Peyer's patch (tissue), 4 donors: ENCODE data around the gene PDZD2. TPM values are rescaled to one million over a fixed set of nuclear protein-coding genes. Genes with fewer than 3 reads are reported as not detected.

Source experiments
- DNase-seq, 3 donors: peaks; one replicate each; pipeline ENCODE4 v3.0.0-alpha.2; 2017 to 2019
- H3K27ac ChIP-seq, 4 donors: fragments of 200-600 bp; sonication (generic); one replicate each; pipeline ENCODE4 v1.5.1; 2016 to 2019
- H3K27me3 ChIP-seq, 2 donors: fragments of 200-600 bp; sonication (generic); one replicate each; pipeline ENCODE4 v1.5.1; 2019
- H3K36me3 ChIP-seq, 3 donors: fragments of 200-600 bp; sonication (generic); one replicate each; pipeline ENCODE4 v1.5.1; 2016 to 2019
- H3K4me1 ChIP-seq, 4 donors: fragments of 200-600 bp; sonication (generic); one replicate each; pipeline ENCODE4 v1.5.1; 2016 to 2019
- H3K4me3 ChIP-seq, 4 donors: fragments of 200-600 bp; sonication (generic); 1 replicate in 3 of 4; 2 replicates in 1 of 4; pipeline ENCODE4 v1.5.1; 2016 to 2019; ENCODE audit warnings: mild to moderate bottlenecking in 1 of 4
- H3K9me3 ChIP-seq, 4 donors: fragments of 200-600 bp; sonication (generic); one replicate each; pipeline ENCODE4 v1.5.1; 2016 to 2019; ENCODE audit warnings: mild to moderate bottlenecking in 1 of 4
- POLR2A ChIP-seq, 2 donors: fragments of 450-650 bp; IDR thresholded peaks; one replicate each; pipeline ENCODE4 v1.5.1; 2017; ENCODE audit warnings: antibody characterized with exemption in 2 of 2, mild to moderate bottlenecking in 2 of 2, moderate library complexity in 2 of 2
- total RNA-seq, 4 donors: library from RNA; depleted of rRNA; stranded (reverse); fragments of >200 nt; gene quantifications; one replicate each; pipeline ENCODE4 v1.1.0, GENCODE V29; 2016
- TF ChIP-seq, protein P1 (sequence below), 6 experiments: fragments of 450-650 bp in 4 of 6; fragments of 200-600 bp in 2 of 6; sonication (generic) in 1 of 6; IDR thresholded peaks; one replicate each; pipeline ENCODE4 v1.5.1; 2017 to 2019; ENCODE audit warnings: antibody characterized with exemption in 6 of 6, mild to moderate bottlenecking in 3 of 6, moderate library complexity in 1 of 6

Gene PDZD2
- total RNA-seq, 4 donors from 2014 or later: 0.53 to 7.4 (median 3.0) TPM

DNA sequence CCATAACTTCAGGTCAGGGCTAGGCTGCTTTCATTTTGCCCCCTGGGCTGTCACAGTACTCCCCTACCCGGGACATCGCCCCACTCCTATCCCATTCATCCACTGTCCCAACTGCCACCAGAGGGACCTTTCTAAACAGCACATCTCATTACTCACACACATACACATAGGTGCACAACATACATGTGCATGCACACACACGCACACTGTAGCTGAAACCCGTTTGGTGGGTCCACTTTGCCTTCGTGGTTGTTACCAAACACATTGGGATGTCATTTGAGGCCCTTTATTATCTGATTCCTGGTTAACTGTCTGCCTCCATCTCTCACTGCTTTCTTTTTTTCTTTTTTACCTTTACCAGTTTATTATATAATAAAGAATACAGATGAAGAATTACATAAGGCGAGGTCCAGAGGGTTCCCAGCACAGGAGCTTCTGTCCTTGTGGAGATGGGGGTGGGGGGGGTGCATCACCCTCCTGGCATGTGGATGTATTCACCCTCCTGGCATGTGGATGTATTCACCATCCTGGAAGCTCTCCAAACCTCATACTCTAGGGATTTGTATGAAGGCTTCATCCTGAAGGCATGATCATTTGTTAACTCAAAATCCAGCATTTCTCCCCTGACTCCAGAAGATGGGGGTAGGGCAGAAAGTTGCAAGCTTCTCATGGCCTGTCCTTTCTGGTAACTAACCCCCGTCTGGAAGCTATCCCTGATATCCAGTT is 349.2 kb downstream of the PDZD2 start:
- Histone ChIP-seq H3K36me3 (no peaks in the 10 kb centered on the region), H3K4me1 (no peaks in the 10 kb centered on the region), H3K27me3 (no peaks in the 10 kb centered on the region), H3K27ac (no peak overlapping the region), H3K9me3 (no peaks in the 10 kb centered on the region), H3K4me3 (no peak overlapping the region)
- TF ChIP-seq POLR2A (IDR thresholded peaks at IDR 0.05): no peak
- TF ChIP-seq, protein P1, sequence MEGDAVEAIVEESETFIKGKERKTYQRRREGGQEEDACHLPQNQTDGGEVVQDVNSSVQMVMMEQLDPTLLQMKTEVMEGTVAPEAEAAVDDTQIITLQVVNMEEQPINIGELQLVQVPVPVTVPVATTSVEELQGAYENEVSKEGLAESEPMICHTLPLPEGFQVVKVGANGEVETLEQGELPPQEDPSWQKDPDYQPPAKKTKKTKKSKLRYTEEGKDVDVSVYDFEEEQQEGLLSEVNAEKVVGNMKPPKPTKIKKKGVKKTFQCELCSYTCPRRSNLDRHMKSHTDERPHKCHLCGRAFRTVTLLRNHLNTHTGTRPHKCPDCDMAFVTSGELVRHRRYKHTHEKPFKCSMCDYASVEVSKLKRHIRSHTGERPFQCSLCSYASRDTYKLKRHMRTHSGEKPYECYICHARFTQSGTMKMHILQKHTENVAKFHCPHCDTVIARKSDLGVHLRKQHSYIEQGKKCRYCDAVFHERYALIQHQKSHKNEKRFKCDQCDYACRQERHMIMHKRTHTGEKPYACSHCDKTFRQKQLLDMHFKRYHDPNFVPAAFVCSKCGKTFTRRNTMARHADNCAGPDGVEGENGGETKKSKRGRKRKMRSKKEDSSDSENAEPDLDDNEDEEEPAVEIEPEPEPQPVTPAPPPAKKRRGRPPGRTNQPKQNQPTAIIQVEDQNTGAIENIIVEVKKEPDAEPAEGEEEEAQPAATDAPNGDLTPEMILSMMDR (IDR thresholded peaks at IDR 0.05): no peak
- no peak for DNase-seq

DNA sequence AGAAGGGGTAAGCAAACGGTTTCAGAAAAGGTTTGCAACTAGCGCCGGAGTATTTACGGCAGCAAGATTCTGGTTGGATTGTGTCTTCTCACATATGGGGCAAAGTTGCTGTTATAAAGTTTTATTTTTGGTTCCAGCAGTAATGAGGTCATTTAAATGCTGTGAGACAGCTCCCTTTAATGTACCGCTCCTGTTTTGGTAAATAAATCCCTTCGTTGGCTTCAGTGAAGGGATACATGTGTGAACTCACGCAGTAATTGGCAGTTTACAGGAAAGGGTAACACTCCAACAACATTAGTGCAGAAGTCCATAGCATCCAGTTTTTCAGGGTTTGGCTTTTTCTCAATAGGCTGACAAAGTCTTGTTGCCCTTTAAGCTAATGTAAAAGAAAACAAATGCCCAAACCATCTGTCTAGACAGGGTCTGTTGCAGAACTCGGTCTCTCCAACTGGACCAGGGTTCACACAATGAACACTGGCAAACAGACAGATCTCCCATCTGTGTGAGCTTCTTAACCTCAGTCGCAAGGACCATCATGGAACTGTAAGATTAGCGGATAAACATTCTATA is 351.2 kb downstream of the PDZD2 start:
- Histone ChIP-seq H3K9me3 (no peaks in the 10 kb centered on the region), H3K4me1 (no peaks in the 10 kb centered on the region), H3K36me3 (no peaks in the 10 kb centered on the region), H3K27ac (no peak overlapping the region), H3K4me3 (no peak overlapping the region), H3K27me3 (no peaks in the 10 kb centered on the region)
- DNase-seq: no peak
- TF ChIP-seq, protein P1 (IDR thresholded peaks at IDR 0.05): no peak
- no peak for TF ChIP-seq POLR2A (IDR thresholded peaks at IDR 0.05)

DNA sequence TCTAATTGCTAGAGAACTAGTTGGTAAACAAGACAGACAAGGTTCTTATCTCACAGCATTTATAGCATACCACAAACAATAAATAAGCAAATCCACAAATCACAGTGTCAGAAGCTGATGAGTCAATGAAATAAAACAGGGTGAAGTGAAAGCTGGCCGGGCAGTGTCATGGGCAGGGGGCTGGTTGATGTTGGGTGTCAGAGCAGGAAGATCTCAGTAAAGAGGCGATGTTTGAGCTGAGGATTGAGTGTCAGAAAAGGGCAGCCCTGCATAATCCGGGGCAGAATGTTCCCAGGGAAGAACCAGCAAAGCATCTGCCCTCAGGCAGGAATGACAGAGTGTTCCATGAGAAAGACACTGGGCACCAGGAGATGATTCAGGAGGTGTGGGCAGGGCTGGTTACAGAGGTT is 351.8 kb downstream of the PDZD2 start:
- no peaks in the 10 kb centered on the region for H3K9me3 ChIP-seq
- no peak for DNase-seq
- H3K36me3 ChIP-seq: no peaks in the 10 kb centered on the region
- H3K27ac ChIP-seq: no peak overlapping the region
- H3K4me1 ChIP-seq: no peaks in the 10 kb centered on the region
- H3K4me3 ChIP-seq: no peak overlapping the region
- TF ChIP-seq POLR2A (IDR thresholded peaks at IDR 0.05): no peak
- no peaks in the 10 kb centered on the region for H3K27me3 ChIP-seq

DNA sequence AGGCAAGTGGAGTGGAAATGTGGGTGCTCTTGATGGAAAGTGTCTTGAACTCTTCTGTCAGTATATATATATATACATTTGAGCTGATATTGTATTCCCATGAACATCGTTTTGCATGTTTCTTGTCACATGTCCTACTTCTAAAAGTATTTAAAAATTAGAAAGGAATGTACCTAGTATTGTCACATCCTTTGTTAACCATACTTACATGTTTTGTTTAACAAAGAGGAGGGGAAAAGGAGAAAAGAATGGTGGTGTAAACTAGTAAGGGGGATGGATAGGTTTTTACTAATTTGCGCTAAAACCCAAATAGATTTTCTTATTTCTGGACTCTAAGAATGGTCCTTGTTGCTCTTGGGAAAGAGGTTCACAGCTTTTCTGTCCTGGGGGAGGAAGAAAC is 353.4 kb downstream of the PDZD2 start:
- no peaks in the 10 kb centered on the region for H3K4me1 ChIP-seq
- no peak overlapping the region for H3K27ac ChIP-seq
- no peaks in the 10 kb centered on the region for H3K27me3 ChIP-seq
- no peaks in the 10 kb centered on the region for H3K36me3 ChIP-seq
- DNase-seq: no peak
- no peak overlapping the region for H3K4me3 ChIP-seq
- no peaks in the 10 kb centered on the region for H3K9me3 ChIP-seq
- TF ChIP-seq, protein P1 (IDR thresholded peaks at IDR 0.05): no peak
- TF ChIP-seq POLR2A (IDR thresholded peaks at IDR 0.05): no peak

DNA sequence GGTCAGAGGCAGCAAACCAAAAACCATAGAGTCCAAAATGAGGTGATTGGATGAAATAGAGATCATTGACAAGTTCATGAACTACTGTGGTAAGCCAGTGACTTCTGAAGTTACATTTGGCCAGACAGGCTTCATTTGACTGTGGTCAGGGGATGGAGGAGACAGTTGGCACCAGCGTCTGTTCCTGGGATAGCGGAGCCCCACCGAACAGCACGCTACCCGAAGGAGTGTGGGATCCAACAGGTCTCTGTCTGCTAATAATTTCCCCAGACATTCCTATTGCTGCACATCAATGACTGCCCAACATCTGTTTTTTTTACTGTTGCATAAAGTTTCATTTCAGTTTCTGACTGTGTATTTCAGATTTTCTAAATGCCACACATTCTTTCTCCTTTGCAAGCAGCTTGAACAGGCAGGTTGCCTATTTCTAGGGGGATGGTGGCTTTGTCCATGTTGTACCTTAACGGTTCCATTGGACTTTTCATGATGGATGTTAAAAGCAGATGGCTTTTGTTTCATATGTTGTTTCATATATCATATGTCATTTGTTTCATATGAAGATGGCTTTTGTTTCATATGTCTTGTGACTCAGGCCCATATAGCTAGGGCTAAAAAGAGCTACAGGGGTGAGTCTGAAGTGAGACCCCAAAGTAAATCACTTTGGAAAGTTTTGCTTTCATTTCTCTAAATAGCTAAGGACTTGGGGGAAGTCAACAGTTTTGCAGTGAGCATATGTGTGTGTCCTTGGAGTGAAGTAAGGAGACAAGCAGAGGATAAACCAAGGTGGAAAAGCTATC is 354.4 kb downstream of the PDZD2 start:
- Histone ChIP-seq H3K27ac (no peak overlapping the region), H3K4me3 (no peak overlapping the region), H3K4me1 (no peaks in the 10 kb centered on the region), H3K27me3 (no peaks in the 10 kb centered on the region), H3K36me3 (no peaks in the 10 kb centered on the region), H3K9me3 (no peaks in the 10 kb centered on the region)
- no peak for DNase-seq
- TF ChIP-seq, protein P1 (IDR thresholded peaks at IDR 0.05): no peak
- TF ChIP-seq POLR2A (IDR thresholded peaks at IDR 0.05): no peak

DNA sequence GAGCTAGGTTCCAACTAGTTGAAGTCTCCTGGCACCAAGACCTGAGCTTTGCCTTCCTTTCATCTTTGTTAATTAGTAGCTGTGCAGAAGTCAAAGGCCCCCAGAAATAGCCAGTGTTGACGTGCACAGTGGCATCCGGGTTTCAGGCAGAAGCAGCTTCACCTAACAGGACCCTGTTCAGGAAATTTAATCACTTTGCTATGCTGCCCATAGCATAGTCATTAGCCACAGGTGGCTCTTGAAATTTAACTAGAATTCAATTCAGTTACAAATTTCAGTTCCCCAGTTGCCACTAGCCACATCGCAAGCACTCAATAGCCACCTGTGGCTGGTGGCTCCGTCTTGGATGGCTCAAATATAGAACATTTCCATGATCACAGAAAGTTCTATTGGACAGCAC is 356.1 kb downstream of the PDZD2 start:
- no peaks in the 10 kb centered on the region for H3K27me3 ChIP-seq
- no peaks in the 10 kb centered on the region for H3K9me3 ChIP-seq
- DNase-seq: no peak
- H3K27ac ChIP-seq: no peak overlapping the region
- TF ChIP-seq, protein P1 (IDR thresholded peaks at IDR 0.05): no peak
- TF ChIP-seq POLR2A (IDR thresholded peaks at IDR 0.05): no peak
- no peaks in the 10 kb centered on the region for H3K36me3 ChIP-seq
- H3K4me1 ChIP-seq: no peaks in the 10 kb centered on the region
- no peak overlapping the region for H3K4me3 ChIP-seq
